CMK (cell line): ENCODE results near the gene SPRR2G.
"Not testable (repeated sequence)": the region's sequence is repeated elsewhere in the genome, so short reads cannot be mapped to it uniquely, and the experiment has no call there.

Experiments
- DNase-seq: peaks from one replicate; pipeline ENCODE4 v3.0.0-alpha.2; 2010; ENCODE audit warnings: low read depth

Gene SPRR2G

GRCh38 chr1:153150846-153151245 is at the start of gene SPRR2G:
Gene SPRR2G, minus strand, starts transcription at chr1:153150890. Its CDS starts 780 bp downstream, at chr1:153150110.
- no peak for DNase-seq

DNA sequence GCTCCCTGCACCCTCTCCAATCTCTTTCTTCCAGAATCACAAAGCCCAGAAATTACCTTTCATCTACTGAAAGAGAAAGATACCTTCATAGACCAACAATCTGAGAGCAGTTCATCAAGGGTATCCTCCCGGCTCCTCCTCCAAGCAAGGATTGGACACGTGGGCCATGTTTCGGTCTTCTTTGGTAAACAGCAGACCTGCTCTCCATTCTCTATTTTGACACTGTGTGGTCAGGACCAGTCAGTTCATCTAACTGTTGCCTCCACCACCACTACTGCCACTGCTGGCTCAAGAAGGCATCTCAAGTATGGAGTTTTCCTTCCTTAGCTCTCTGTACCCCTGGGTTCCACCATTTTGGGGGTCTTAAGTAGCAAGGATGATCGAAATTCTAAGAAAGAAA is 44.5 kb upstream of the SPRR2G start:
- no peak for DNase-seq

- DNase-seq = no peak
Observed at GRCh38 chr1:153194331-153195050, 43.8 kb upstream of the SPRR2G start.

DNA sequence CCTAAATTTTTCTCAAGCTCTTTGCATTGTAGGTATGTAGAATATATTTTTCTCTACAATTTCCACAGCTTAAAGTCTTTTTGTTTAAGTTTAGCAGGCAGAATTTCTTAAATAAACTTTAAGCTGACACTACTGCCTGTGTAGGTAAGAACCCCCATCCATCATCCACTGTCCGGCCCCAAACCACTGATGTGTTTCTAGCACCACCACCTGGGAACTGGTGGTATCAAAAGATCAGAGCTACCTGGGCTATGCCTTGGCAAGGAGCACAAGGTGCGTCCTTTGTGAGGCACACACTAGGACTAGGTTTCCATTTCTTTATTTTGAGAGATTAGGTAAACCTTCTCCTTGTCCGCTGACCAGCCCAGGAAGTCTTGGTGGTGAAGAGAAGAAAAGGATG is 42.0 kb upstream of the SPRR2G start:
- DNase-seq = no peak

- DNase-seq = no peak
Observed at GRCh38 chr1:153190373-153190772, 39.7 kb upstream of the SPRR2G start.

- not testable (repeated sequence) for DNase-seq
Observed at GRCh38 chr1:153188301-153188700, 37.6 kb upstream of the SPRR2G start.

DNA sequence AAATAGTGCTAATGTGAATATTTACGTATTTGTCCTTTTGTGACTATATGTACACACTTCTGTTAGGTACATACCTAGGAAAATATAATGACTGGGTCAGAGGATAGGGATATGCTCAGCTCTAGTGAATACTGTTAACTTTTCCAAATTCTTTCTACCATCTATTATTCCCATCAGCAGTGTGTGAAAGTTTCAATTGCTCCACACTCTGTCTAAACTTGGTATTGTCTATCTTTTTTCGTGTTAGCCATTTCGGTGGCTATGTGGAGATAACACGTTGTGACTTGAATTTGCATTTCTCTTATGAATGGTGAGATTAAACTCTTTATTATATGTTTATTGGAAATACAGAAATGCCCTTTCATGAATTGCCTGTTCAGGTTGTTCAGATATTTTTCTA is 29.9 kb upstream of the SPRR2G start:
- DNase-seq = no peak

- DNase-seq = no peak
Observed at GRCh38 chr1:153178922-153179321, 28.2 kb upstream of the SPRR2G start.

- no peak for DNase-seq
Observed at GRCh38 chr1:153174624-153175023, 23.9 kb upstream of the SPRR2G start.

- DNase-seq = no peak
Observed at GRCh38 chr1:153168686-153169085, 18.0 kb upstream of the SPRR2G start.

DNA sequence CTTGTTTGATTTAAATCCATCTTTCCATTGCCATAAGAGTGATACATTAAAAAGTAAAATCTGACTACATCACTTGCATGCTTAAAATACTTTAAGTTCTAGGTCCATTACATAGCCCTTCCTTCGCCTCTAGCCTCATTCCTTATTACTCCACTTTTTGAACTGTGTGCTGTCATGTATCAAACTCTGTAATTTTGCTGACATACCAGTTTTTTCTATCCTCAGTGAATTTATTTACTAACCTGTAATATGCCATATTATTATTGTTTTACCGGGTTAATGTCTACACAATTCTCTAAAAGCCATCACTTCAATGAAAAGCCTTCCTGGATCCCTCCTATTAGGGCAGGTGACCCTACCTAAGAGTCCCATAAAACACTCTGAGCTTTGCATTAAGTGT is 4.9 kb upstream of the SPRR2G start:
- no peak for DNase-seq

- DNase-seq = no peak
Observed at GRCh38 chr1:153152481-153152880, 1.8 kb upstream of the SPRR2G start.

GRCh38 chr1:153141377-153141776 is 9.3 kb downstream of the SPRR2G start:
- no peak for DNase-seq

GRCh38 chr1:153140484-153140883 is 10.2 kb downstream of the SPRR2G start:
- DNase-seq = no peak

DNA sequence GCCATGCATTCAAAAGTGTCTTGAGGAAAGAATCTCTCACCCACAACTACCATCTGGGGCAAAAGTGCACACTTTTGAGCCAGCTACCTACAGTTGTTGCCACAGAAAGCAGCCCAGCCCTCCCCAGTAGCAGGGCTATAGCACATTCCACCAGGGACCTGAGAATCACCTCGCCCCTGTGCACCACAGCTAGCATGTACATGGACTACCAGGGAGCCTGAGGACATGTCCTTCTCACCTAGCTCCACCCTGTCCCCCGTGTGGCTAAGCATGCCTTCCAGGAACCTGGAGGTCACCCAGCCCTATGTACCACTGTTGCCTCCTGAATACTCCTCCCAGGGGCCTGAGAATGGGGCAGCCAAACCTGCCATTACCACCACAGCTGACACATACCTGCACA is 16.9 kb downstream of the SPRR2G start:
- DNase-seq = no peak

- DNase-seq = no peak
Observed at GRCh38 chr1:153133267-153133666, 17.4 kb downstream of the SPRR2G start.

DNA sequence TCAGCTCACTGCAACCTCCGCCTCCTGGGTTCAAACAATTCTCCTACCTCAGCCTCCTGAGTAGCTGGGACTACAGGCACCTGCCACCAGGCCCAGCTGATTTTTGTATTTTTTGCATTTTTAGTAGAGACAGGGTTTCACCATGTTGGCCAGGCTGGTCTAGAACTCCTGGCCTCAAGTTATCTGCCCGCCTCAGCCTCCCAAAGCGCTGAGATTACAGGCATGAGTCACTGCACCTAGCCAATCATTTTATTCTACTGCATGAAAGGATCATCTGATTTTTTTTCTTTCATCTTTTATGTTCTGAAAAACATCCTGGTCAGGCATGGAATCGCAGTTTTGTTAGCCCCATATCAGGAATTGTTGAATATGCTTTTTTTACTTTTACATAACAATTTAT is 22.0 kb downstream of the SPRR2G start:
- not testable (repeated sequence) for DNase-seq

GRCh38 chr1:153127296-153127695 is 23.4 kb downstream of the SPRR2G start:
- no peak for DNase-seq

DNA sequence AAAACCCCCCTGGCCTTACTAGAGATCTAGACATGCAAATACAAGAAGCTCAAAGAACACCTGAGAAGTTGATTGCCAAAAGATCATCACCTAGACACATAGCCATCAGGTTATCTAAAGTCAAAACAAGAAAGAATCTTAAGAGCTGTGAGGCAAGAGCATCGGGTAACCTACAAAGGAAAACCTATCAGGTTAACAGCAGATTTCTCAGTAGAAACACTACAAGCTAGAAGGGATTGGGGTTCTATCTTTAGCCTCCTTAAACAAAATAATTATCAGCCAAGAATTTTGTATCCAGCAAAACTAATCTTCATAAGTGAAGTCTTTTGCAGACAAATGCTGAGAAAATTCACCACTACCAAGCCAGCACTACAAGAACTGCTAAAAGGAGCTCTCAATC is 25.2 kb downstream of the SPRR2G start:
- no peak for DNase-seq

- not testable (repeated sequence) for DNase-seq
Observed at GRCh38 chr1:153123793-153124192, 26.9 kb downstream of the SPRR2G start.

DNA sequence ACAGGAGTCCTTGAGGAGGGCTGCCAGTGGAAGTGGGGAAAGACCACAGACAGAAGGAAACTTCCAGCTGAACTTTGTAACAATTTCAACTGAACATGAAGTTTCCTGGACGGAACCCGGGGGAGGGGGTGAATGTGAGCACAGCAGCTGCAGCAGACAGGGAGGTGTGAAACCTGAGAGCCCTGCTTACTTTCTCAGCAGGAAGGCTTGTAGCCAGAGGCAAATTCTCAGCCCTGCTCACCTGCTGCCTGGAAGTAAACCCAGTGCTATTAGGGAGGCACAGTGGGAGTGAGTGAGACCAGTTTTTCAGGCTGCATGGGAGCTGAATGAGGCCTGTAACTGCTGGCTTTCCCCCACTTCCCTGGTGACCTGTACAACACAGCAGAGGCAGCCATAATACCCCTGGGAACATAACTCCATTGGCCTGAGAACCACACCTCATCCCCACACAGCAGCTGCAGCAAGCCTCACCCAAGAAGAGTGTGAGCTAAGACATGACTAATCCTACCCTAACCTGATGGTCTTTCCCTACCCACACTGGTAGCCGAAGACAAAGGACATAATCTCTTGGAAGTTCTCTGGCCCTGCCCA is 27.8 kb downstream of the SPRR2G start:
- DNase-seq = no peak

DNA sequence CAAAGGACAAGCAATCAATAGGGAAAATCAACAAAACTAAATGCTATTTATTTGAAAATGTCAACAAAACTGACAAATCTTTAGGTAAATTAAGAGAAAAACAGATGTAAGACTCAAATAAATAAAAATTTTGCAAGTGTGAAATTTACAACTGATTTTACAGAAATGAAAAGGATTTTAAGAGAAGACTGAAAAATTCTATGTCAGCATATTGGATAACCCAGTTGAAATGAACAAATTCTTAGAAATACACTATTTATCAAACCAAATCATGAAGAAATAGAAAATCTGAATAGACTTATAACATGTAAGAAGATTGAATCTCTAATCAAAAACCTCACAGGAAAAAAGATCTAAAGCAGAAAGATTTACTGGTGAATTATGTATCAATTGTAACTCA is 29.7 kb downstream of the SPRR2G start:
- DNase-seq = no peak

GRCh38 chr1:153119491-153119971 is 31.2 kb downstream of the SPRR2G start:
- DNase-seq = no peak

- DNase-seq = not testable (repeated sequence)
Observed at GRCh38 chr1:153115264-153115663, 35.4 kb downstream of the SPRR2G start.
